ENCODE data around the gene POFUT2.

Gene POFUT2

DNA sequence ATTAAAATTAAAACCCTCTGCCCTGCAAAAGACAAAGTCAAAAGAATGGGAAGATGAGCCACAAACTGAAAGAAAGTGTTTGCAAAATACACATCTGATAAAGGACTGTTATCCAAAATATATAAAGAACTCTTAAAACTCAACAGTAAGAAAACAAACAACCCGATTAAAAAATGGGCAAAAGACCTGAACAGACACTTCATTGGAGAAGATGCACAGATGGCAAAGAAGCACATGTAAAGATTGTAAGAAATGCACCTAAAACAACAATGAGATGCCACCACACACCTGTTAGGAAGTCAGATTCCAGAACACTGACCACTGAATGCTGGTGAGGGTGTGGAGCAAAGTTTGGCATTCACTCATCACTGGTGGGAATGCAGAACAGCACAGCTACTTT lies 24.6 kb upstream of the POFUT2 start:
- TF ChIP-seq, protein P1, sequence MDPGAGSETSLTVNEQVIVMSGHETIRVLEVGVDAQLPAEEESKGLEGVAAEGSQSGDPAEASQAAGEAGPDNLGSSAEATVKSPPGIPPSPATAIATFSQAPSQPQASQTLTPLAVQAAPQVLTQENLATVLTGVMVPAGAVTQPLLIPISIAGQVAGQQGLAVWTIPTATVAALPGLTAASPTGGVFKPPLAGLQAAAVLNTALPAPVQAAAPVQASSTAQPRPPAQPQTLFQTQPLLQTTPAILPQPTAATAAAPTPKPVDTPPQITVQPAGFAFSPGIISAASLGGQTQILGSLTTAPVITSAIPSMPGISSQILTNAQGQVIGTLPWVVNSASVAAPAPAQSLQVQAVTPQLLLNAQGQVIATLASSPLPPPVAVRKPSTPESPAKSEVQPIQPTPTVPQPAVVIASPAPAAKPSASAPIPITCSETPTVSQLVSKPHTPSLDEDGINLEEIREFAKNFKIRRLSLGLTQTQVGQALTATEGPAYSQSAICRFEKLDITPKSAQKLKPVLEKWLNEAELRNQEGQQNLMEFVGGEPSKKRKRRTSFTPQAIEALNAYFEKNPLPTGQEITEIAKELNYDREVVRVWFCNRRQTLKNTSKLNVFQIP (CRISPR knock-in tag; IDR thresholded peaks at IDR 0.05; ENCODE audit: borderline replicate concordance, low read depth) = no peak
- TF ChIP-seq, protein P2, sequence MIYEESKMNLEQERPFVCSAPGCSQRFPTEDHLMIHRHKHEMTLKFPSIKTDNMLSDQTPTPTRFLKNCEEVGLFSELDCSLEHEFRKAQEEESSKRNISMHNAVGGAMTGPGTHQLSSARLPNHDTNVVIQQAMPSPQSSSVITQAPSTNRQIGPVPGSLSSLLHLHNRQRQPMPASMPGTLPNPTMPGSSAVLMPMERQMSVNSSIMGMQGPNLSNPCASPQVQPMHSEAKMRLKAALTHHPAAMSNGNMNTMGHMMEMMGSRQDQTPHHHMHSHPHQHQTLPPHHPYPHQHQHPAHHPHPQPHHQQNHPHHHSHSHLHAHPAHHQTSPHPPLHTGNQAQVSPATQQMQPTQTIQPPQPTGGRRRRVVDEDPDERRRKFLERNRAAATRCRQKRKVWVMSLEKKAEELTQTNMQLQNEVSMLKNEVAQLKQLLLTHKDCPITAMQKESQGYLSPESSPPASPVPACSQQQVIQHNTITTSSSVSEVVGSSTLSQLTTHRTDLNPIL (CRISPR knock-in tag; IDR thresholded peaks at IDR 0.05; ENCODE audit: low read depth) = no peak
- no peak for TF ChIP-seq ARNTL (CRISPR knock-in tag; IDR thresholded peaks at IDR 0.05; ENCODE audit: borderline replicate concordance, low read depth)
- TF ChIP-seq PPARA (CRISPR knock-in tag; IDR thresholded peaks at IDR 0.05; ENCODE audit: borderline replicate concordance) = no peak
- no peak for TF ChIP-seq OSR1 (CRISPR knock-in tag; IDR thresholded peaks at IDR 0.05)
- no peak for TF ChIP-seq ZNF70 (CRISPR knock-in tag; IDR thresholded peaks at IDR 0.05)
- no peak for ATAC-seq

DNA sequence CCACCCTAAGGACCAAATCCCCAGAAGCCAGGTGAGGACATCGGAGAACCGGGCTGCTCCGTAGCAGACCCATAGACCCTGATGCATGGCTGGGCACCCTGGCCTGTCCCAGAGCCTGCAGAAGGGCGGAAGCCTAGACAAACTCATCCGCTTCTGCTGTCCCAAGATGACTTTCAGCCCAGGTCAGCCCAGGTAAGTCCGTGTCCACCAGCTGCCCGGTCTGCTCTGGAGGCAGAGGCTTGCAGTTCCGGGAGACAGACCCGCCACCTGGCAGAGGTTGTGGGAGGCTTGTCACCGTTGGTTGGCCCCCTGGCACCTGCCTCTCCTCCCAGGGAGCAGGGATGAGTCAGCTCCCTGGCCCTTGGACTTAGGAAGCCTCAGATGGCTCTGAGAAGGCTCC lies 22.8 kb upstream of the POFUT2 start:
- no peak for ATAC-seq
- TF ChIP-seq, protein P2 (CRISPR knock-in tag; IDR thresholded peaks at IDR 0.05; ENCODE audit: low read depth) = no peak
- TF ChIP-seq CSDC2 (CRISPR knock-in tag; IDR thresholded peaks at IDR 0.05) = no peak
- TF ChIP-seq OSR1 (CRISPR knock-in tag; IDR thresholded peaks at IDR 0.05) = no peak
- no peak for TF ChIP-seq SNAI2 (CRISPR knock-in tag; IDR thresholded peaks at IDR 0.05)
- TF ChIP-seq, protein P3, sequence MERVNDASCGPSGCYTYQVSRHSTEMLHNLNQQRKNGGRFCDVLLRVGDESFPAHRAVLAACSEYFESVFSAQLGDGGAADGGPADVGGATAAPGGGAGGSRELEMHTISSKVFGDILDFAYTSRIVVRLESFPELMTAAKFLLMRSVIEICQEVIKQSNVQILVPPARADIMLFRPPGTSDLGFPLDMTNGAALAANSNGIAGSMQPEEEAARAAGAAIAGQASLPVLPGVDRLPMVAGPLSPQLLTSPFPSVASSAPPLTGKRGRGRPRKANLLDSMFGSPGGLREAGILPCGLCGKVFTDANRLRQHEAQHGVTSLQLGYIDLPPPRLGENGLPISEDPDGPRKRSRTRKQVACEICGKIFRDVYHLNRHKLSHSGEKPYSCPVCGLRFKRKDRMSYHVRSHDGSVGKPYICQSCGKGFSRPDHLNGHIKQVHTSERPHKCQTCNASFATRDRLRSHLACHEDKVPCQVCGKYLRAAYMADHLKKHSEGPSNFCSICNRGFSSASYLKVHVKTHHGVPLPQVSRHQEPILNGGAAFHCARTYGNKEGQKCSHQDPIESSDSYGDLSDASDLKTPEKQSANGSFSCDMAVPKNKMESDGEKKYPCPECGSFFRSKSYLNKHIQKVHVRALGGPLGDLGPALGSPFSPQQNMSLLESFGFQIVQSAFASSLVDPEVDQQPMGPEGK (CRISPR knock-in tag; IDR thresholded peaks at IDR 0.05; ENCODE audit: borderline replicate concordance) = no peak
- TF ChIP-seq, protein P4, sequence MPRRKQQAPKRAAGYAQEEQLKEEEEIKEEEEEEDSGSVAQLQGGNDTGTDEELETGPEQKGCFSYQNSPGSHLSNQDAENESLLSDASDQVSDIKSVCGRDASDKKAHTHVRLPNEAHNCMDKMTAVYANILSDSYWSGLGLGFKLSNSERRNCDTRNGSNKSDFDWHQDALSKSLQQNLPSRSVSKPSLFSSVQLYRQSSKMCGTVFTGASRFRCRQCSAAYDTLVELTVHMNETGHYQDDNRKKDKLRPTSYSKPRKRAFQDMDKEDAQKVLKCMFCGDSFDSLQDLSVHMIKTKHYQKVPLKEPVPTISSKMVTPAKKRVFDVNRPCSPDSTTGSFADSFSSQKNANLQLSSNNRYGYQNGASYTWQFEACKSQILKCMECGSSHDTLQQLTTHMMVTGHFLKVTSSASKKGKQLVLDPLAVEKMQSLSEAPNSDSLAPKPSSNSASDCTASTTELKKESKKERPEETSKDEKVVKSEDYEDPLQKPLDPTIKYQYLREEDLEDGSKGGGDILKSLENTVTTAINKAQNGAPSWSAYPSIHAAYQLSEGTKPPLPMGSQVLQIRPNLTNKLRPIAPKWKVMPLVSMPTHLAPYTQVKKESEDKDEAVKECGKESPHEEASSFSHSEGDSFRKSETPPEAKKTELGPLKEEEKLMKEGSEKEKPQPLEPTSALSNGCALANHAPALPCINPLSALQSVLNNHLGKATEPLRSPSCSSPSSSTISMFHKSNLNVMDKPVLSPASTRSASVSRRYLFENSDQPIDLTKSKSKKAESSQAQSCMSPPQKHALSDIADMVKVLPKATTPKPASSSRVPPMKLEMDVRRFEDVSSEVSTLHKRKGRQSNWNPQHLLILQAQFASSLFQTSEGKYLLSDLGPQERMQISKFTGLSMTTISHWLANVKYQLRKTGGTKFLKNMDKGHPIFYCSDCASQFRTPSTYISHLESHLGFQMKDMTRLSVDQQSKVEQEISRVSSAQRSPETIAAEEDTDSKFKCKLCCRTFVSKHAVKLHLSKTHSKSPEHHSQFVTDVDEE (CRISPR knock-in tag; IDR thresholded peaks at IDR 0.05) = no peak
- no peak for TF ChIP-seq ARNTL (CRISPR knock-in tag; IDR thresholded peaks at IDR 0.05; ENCODE audit: borderline replicate concordance, low read depth)
- TF ChIP-seq TOX (CRISPR knock-in tag; IDR thresholded peaks at IDR 0.05; ENCODE audit: borderline replicate concordance) = no peak

DNA sequence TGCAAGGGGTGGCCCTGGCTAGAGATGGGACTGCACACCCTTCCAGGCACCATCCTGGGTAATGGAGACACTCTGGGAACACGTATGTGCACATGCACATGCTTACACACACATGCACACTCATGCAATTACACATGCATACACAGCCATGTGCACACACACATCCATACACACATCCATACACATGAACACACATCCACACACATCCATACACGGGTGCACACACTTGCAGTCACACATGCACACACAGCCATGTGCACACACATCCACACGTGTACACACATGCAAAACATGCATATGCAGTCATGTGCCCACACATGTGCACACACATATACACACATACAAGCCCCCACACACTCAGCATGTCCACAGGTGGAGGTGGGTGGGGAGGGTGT lies 22.3 kb upstream of the POFUT2 start:
- TF ChIP-seq PPARA (CRISPR knock-in tag; IDR thresholded peaks at IDR 0.05; ENCODE audit: borderline replicate concordance) (no peak), GLIS3 (CRISPR knock-in tag; IDR thresholded peaks at IDR 0.05) (no peak), ZFP3 (CRISPR knock-in tag; IDR thresholded peaks at IDR 0.05) (no peak), OSR1 (CRISPR knock-in tag; IDR thresholded peaks at IDR 0.05) (no peak), ZC3H10 (CRISPR knock-in tag; IDR thresholded peaks at IDR 0.05) (no peak), CSDC2 (CRISPR knock-in tag; IDR thresholded peaks at IDR 0.05) (no peak), ESRRG (CRISPR knock-in tag; IDR thresholded peaks at IDR 0.05) (no peak), ZNF70 (CRISPR knock-in tag; IDR thresholded peaks at IDR 0.05) (no peak), TOX (CRISPR knock-in tag; IDR thresholded peaks at IDR 0.05; ENCODE audit: borderline replicate concordance) (no peak), SNAI2 (CRISPR knock-in tag; IDR thresholded peaks at IDR 0.05) (no peak), ZFP30 (CRISPR knock-in tag; IDR thresholded peaks at IDR 0.05) (no peak)
- TF ChIP-seq, protein P3 (CRISPR knock-in tag; IDR thresholded peaks at IDR 0.05; ENCODE audit: borderline replicate concordance) = no peak
- TF ChIP-seq, protein P5, sequence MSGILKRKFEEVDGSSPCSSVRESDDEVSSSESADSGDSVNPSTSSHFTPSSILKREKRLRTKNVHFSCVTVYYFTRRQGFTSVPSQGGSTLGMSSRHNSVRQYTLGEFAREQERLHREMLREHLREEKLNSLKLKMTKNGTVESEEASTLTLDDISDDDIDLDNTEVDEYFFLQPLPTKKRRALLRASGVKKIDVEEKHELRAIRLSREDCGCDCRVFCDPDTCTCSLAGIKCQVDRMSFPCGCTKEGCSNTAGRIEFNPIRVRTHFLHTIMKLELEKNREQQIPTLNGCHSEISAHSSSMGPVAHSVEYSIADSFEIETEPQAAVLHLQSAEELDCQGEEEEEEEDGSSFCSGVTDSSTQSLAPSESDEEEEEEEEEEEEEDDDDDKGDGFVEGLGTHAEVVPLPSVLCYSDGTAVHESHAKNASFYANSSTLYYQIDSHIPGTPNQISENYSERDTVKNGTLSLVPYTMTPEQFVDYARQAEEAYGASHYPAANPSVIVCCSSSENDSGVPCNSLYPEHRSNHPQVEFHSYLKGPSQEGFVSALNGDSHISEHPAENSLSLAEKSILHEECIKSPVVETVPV (CRISPR knock-in tag; IDR thresholded peaks at IDR 0.05) = no peak
- TF ChIP-seq, protein P4 (CRISPR knock-in tag; IDR thresholded peaks at IDR 0.05) = no peak
- no peak for ATAC-seq
